K562 (cell line): ENCODE data around the gene REX1BD. TPM values are rescaled to one million over a fixed set of nuclear protein-coding genes. Genes with fewer than 3 reads are reported as not detected.

Experiments
- ATF1 ChIP-seq, 2 experiments: fragments of 450-650 bp in 1 of 2; IDR thresholded peaks; 2 replicates each; pipeline ENCODE4 v1.6.1; 2016; ENCODE audit warnings: missing compliant biosample characterization in 1 of 2, missing genetic modification characterization in 1 of 2
- ATF7 ChIP-seq: fragments of 450-650 bp; IDR thresholded peaks from 2 replicates; pipeline ENCODE4 v1.7.1; 2014; ENCODE audit warnings: mild to moderate bottlenecking, moderate library complexity
- GTF2A2 ChIP-seq: IDR thresholded peaks from 2 replicates; pipeline ENCODE4 v1.6.1; 2016; ENCODE audit warnings: mild to moderate bottlenecking, missing genetic modification characterization, missing compliant biosample characterization
- HEY1 ChIP-seq: fragments of 250-450 bp; sonication (Bioruptor Pico); IDR thresholded peaks from 2 replicates; pipeline ENCODE4 v1.5.0; 2020; ENCODE audit warnings: mild to moderate bottlenecking, moderate library complexity, borderline replicate concordance
- HMG20A ChIP-seq: fragments of 450-650 bp; formaldehyde crosslinking; conservative IDR thresholded peaks from 2 replicates; pipeline ENCODE4 v1.4.0; 2020; ENCODE audit warnings: mild to moderate bottlenecking, mixed read lengths
- SRF ChIP-seq, 2 experiments: fragments of 250-450, 450-650 bp in 1 of 2; sonication (Bioruptor Pico) in 1 of 2; sonication (generic) in 1 of 2; formaldehyde crosslinking; IDR thresholded peaks; 2 replicates each; pipeline versions ENCODE4 v1.5.0 to v1.5.1; 2020 to 2022; ENCODE audit warnings: mild to moderate bottlenecking in 1 of 2, missing genetic modification reagents in 1 of 2
- TOE1 ChIP-seq, 2 experiments: fragments of 450-650 bp in 1 of 2; sonication (generic) in 1 of 2; formaldehyde crosslinking in 1 of 2; IDR thresholded peaks; 2 replicates each; pipeline versions ENCODE4 v1.7.1 to v1.8.0; 2016 to 2022; ENCODE audit warnings: borderline replicate concordance in 2 of 2, mild to moderate bottlenecking in 2 of 2, antibody characterized with exemption in 1 of 2, inconsistent platforms in 1 of 2, low read depth in 1 of 2, missing genetic modification reagents in 1 of 2, moderate library complexity in 1 of 2
- ZBTB7A ChIP-seq: IDR thresholded peaks from 2 replicates; pipeline ENCODE4 v1.6.1; 2011; ENCODE audit warnings: low read depth, mild to moderate bottlenecking, low read length, moderate library complexity, borderline replicate concordance; ENCODE audit not compliant: control insufficient read depth
- ZNF12 ChIP-seq: sonication (generic); formaldehyde crosslinking; IDR thresholded peaks from 2 replicates; pipeline ENCODE4 v1.4.0; 2020; ENCODE audit warnings: mild to moderate bottlenecking, missing genetic modification reagents
- ZNF561 ChIP-seq: fragments of 450-650 bp; formaldehyde crosslinking; conservative IDR thresholded peaks from 2 replicates; pipeline ENCODE4 v1.4.0; 2020; ENCODE audit warnings: mild to moderate bottlenecking, moderate library complexity
- polyA plus RNA-seq, 8 experiments: library from polyadenylated mRNA; depleted of rRNA in 4 of 8; stranded (reverse) in 5 of 8; unstranded in 3 of 8; fragments of >200 nt; fragmentation: Nextera tagmentation in 2 of 8; fragmentation: Illumina TruSeq in 1 of 8; extraction: Ambion mirVana in 2 of 8; extraction: Trizol in 1 of 8; gene quantifications; 2 replicates each; pipeline versions ENCODE4 v1.2.1 to v1.2.3, GENCODE V29; 2011 to 2014; ENCODE audit warnings: inconsistent platforms in 1 of 8, missing spikeins in 1 of 8
- total RNA-seq, 7 experiments: library from RNA; depleted of rRNA in 6 of 7; stranded (reverse); fragments of >200 nt in 6 of 7; fragmentation: Illumina TruSeq in 2 of 7; extraction: Trizol in 2 of 7; gene quantifications; 2 replicates each; pipeline versions ENCODE4 v1.2.1 to v1.2.3, GENCODE V29; 2011 to 2021; ENCODE audit warnings: low replicate concordance in 1 of 7
- TF ChIP-seq, protein P1 (sequence below), 2 experiments: fragments of 450-650 bp in 1 of 2; sonication (generic) in 1 of 2; formaldehyde crosslinking in 1 of 2; IDR thresholded peaks in 1 of 2; conservative IDR thresholded peaks in 1 of 2; 2 replicates each; pipeline versions ENCODE4 v1.6.1 to v1.8.1; 2016 to 2023; ENCODE audit warnings: mild to moderate bottlenecking in 2 of 2, moderate library complexity in 2 of 2, inconsistent platforms in 1 of 2, missing genetic modification reagents in 1 of 2

The REX1BD gene
- total and polyA plus RNA-seq, 9 of the 15 experiments (the other 6 are each of a cell fraction or from before 2014, with no cell fraction given): 1.9 to 136 (median 13.8) TPM

- TF ChIP-seq ZNF12: no peak
- TF ChIP-seq, protein P1, sequence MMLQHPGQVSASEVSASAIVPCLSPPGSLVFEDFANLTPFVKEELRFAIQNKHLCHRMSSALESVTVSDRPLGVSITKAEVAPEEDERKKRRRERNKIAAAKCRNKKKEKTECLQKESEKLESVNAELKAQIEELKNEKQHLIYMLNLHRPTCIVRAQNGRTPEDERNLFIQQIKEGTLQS (IDR thresholded peaks at IDR 0.05): peak; percentile 48; the same call in 1 of the 2 replicates
- TF ChIP-seq, protein P1 (CRISPR knock-in tag; conservative IDR thresholded peaks at IDR 0.05): no peak
- no peak for TF ChIP-seq GTF2A2
- TF ChIP-seq ZBTB7A: 0 out of 2 replicates have a peak, but pooled peaks have one; percentile 15
- TF ChIP-seq HEY1 (CRISPR knock-in tag): no peak
- no peak for TF ChIP-seq ATF1 (CRISPR knock-in tag; IDR thresholded peaks at IDR 0.05)
- TF ChIP-seq ATF1 (tag; IDR thresholded peaks at IDR 0.05): peak; percentile 42; the same call in 1 of the 2 replicates
- TF ChIP-seq SRF (CRISPR knock-in tag; IDR thresholded peaks at IDR 0.05): no peak
- TF ChIP-seq ZNF561 (CRISPR knock-in tag): no peak
- TF ChIP-seq HMG20A (CRISPR knock-in tag): no peak
- TF ChIP-seq ATF7: peak; percentile 39; the same call in 1 of the 2 replicates
- TF ChIP-seq TOE1 (IDR thresholded peaks at IDR 0.05; ENCODE audit: borderline replicate concordance): no peak
- no peak for TF ChIP-seq TOE1 (CRISPR knock-in tag; IDR thresholded peaks at IDR 0.05; ENCODE audit: borderline replicate concordance, low read depth)
Measured at GRCh38 chr19:18612772-18613588, 24.4 kb downstream of the REX1BD start, which contains the start of gene TMEM59L (continued).
